Sigmoid colon (tissue), 3 donors: ENCODE data around the gene DUOXA1.

Experiments
- CTCF ChIP-seq, 4 experiments: fragments of 450-650 bp in 3 of 4; fragments of 200-600 bp in 1 of 4; IDR thresholded peaks; one replicate each; pipeline ENCODE4 v1.5.1; 2016 to 2019; ENCODE audit warnings: antibody characterized with exemption in 4 of 4, mild to moderate bottlenecking in 3 of 4, moderate library complexity in 2 of 4
- POLR2A ChIP-seq, 2 donors: fragments of 450-650 bp; IDR thresholded peaks; one replicate each; pipeline ENCODE4 v1.6.1; 2016; ENCODE audit warnings: antibody characterized with exemption in 2 of 2, mild to moderate bottlenecking in 2 of 2, moderate library complexity in 2 of 2

DNA sequence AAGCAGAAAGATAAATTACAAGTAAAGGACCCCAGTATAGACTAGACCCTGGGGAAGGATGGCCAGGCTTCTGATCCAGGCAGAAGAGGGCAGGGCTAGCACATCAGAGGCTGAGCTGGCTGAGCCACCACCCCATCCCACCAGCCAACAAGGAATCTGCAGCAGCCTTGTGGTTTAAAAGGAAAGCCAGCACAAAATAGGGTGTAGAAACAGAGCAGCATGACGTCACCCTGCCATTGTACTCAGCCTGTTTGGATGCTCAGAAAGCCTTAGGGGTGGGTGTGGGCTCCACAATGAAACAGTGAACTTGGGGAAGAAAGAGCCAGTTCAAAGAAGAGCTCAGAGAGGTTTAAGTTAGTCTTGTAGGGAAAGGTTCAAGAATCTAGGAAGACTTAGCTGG lies 28.3 kb upstream of the DUOXA1 start:
- TF ChIP-seq CTCF (IDR thresholded peaks at IDR 0.05) = no peak
- TF ChIP-seq POLR2A (IDR thresholded peaks at IDR 0.05) = no peak
